ENCODE measurements around the gene ZC3H10.

DNA sequence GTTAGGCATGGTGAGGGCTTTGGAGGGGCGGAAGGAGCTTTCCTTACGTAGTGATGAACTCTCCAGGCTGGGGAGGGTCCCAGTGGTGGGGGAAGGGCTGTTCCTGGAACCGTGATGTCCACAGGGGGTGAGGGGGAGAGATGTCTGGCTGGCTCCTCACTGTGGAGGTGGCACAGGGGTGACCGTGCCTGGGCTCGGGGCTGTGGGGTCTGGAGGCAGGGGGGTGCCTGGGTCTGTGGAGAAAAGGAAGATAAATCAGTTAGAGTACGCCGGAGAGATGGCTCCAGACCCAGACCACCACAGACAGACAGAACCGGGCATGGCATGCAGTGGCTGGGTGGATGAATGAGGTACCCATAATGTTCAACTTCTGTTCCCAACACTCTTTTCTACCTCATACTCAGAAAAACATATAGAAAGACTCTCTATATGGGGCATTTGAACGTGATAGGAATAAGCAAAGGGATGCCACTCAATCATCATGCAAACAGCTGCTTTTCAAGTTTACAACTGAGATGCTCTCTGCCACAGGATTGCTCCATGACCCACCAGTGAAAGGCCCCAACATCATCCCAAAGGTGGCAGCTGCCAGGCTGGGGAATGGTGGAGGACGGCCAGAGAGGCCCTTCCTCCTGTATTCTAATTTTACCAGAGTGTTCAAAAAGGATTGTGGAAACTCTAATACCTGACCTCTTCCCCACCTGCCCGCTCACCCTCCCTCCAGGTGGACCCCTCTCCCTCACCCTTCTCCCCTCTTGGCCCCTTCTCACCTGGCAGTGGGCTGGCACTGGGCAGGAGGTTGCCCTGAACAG lies 45.7 kb downstream of the ZC3H10 start:
- TF ChIP-seq, protein P1, sequence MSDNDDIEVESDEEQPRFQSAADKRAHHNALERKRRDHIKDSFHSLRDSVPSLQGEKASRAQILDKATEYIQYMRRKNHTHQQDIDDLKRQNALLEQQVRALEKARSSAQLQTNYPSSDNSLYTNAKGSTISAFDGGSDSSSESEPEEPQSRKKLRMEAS (IDR thresholded peaks at IDR 0.05): no peak
- TF ChIP-seq, protein P2, sequence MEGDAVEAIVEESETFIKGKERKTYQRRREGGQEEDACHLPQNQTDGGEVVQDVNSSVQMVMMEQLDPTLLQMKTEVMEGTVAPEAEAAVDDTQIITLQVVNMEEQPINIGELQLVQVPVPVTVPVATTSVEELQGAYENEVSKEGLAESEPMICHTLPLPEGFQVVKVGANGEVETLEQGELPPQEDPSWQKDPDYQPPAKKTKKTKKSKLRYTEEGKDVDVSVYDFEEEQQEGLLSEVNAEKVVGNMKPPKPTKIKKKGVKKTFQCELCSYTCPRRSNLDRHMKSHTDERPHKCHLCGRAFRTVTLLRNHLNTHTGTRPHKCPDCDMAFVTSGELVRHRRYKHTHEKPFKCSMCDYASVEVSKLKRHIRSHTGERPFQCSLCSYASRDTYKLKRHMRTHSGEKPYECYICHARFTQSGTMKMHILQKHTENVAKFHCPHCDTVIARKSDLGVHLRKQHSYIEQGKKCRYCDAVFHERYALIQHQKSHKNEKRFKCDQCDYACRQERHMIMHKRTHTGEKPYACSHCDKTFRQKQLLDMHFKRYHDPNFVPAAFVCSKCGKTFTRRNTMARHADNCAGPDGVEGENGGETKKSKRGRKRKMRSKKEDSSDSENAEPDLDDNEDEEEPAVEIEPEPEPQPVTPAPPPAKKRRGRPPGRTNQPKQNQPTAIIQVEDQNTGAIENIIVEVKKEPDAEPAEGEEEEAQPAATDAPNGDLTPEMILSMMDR (IDR thresholded peaks at IDR 0.05; ENCODE audit: low read depth, low read length, missing input control): no peak
- TF ChIP-seq SP1 (IDR thresholded peaks at IDR 0.05) (no peak), JUND (IDR thresholded peaks at IDR 0.05) (no peak), EGR1 (IDR thresholded peaks at IDR 0.05; ENCODE audit: low read depth in 2 of 2) (no peak), FOXA1 (IDR thresholded peaks at IDR 0.05) (no peak), GABPA (IDR thresholded peaks at IDR 0.05 in 1 of 2, conservative IDR thresholded peaks at IDR 0.05 in 1 of 2) (no peak), HNF4A (conservative IDR thresholded peaks at IDR 0.05) (no peak)
- TF ChIP-seq, protein P3, sequence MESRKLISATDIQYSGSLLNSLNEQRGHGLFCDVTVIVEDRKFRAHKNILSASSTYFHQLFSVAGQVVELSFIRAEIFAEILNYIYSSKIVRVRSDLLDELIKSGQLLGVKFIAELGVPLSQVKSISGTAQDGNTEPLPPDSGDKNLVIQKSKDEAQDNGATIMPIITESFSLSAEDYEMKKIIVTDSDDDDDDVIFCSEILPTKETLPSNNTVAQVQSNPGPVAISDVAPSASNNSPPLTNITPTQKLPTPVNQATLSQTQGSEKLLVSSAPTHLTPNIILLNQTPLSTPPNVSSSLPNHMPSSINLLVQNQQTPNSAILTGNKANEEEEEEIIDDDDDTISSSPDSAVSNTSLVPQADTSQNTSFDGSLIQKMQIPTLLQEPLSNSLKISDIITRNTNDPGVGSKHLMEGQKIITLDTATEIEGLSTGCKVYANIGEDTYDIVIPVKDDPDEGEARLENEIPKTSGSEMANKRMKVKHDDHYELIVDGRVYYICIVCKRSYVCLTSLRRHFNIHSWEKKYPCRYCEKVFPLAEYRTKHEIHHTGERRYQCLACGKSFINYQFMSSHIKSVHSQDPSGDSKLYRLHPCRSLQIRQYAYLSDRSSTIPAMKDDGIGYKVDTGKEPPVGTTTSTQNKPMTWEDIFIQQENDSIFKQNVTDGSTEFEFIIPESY (IDR thresholded peaks at IDR 0.05): no peak
- TF ChIP-seq, protein P4, sequence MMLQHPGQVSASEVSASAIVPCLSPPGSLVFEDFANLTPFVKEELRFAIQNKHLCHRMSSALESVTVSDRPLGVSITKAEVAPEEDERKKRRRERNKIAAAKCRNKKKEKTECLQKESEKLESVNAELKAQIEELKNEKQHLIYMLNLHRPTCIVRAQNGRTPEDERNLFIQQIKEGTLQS (IDR thresholded peaks at IDR 0.05): no peak

Data from liver (tissue), 3 donors.